A673 (cell line): ENCODE measurements around the gene VPS8. TPM values are rescaled to one million over a fixed set of nuclear protein-coding genes. Genes with fewer than 3 reads are reported as not detected.

ENCODE experiments used
- BruUV-seq: library from RNA; stranded (reverse); fragments of 400-500 nt; replicated peaks from 2 replicates; lab custom pipeline; 2021; lab: Mats Ljungman, UMichigan
- CTCF ChIA-PET: fragments of 300-600 bp; sonication (Branson Sonifier 250); formaldehyde crosslinking; loops from one replicate; lab custom pipeline; 2022; ENCODE audit warnings: antibody characterized with exemption; lab: Charles Lee
- POLR2A ChIA-PET: fragments of 300-600 bp; sonication (Branson Sonifier 250); formaldehyde crosslinking; loops from one replicate; lab custom pipeline; 2022; ENCODE audit warnings: antibody characterized with exemption; ENCODE audit not compliant: low non-redundant PET; lab: Charles Lee
- DNase-seq: peaks from one replicate; pipeline ENCODE4 v3.0.0-alpha.2; 2015; ENCODE audit warnings: low spot score
- H3K27ac ChIP-seq: fragments of 200-600 bp; sonication (generic); 2 replicates; pipeline ENCODE4 v1.5.1; 2016; ENCODE audit warnings: mixed run types, low read depth, mild to moderate bottlenecking, mixed read lengths, antibody characterized with exemption, low read length; ENCODE audit not compliant: poor library complexity, severe bottlenecking
- H3K27me3 ChIP-seq: fragments of 200-600 bp; sonication (generic); replicated peaks from 2 replicates; pipeline ENCODE4 v1.6.1; 2017; ENCODE audit warnings: mixed run types, low read depth, mild to moderate bottlenecking, mixed read lengths, antibody characterized with exemption, low read length; ENCODE audit not compliant: insufficient read depth, poor library complexity
- H3K36me3 ChIP-seq: fragments of 200-600 bp; sonication (generic); 2 replicates; pipeline ENCODE4 v1.6.1; 2016; ENCODE audit warnings: mixed run types, mild to moderate bottlenecking, mixed read lengths, antibody characterized with exemption, low read length; ENCODE audit not compliant: insufficient read depth, poor library complexity, severe bottlenecking
- H3K4me1 ChIP-seq: fragments of 200-600 bp; sonication (generic); 2 replicates; pipeline ENCODE4 v1.6.1; 2017; ENCODE audit warnings: mixed run types, mild to moderate bottlenecking, mixed read lengths, antibody characterized with exemption, low read length; ENCODE audit not compliant: insufficient read depth, poor library complexity, severe bottlenecking
- H3K4me3 ChIP-seq: fragments of 200-600 bp; sonication (generic); 2 replicates; pipeline ENCODE4 v1.5.1; 2016; ENCODE audit warnings: low read depth, mixed run types, mild to moderate bottlenecking, mixed read lengths, low read length; ENCODE audit not compliant: poor library complexity, severe bottlenecking
- H3K9me3 ChIP-seq: fragments of 200-600 bp; sonication (generic); 2 replicates; pipeline ENCODE4 v1.6.1; 2016; ENCODE audit warnings: mixed run types, low read depth, mild to moderate bottlenecking, mixed read lengths, antibody characterized with exemption, low read length; ENCODE audit not compliant: poor library complexity, severe bottlenecking
- EZH2 ChIP-seq: fragments of 200-600 bp; sonication (generic); IDR thresholded peaks from 2 replicates; pipeline ENCODE4 v1.6.1; 2017; ENCODE audit warnings: borderline replicate concordance, low read depth, mild to moderate bottlenecking, mixed read lengths, antibody characterized with exemption, low read length; ENCODE audit not compliant: poor library complexity, severe bottlenecking
- intact Hi-C: fragments of 100-400 bp; cut with micrococcal nuclease; formaldehyde crosslinking; loops from one replicate; pipeline ENCODE4 v1.10.0; 2022; ENCODE audit not compliant: unreplicated experiment
- total RNA-seq: library from RNA; stranded (reverse); gene quantifications from 2 replicates; pipeline ENCODE4 v1.2.3, GENCODE V29; 2021
- TF ChIP-seq, protein P1 (sequence below): fragments of 300-800, 200-600 bp; sonication (generic); conservative IDR thresholded peaks from 2 replicates; pipeline ENCODE4 v1.5.1; 2017; ENCODE audit warnings: low read depth, mild to moderate bottlenecking, antibody characterized with exemption, low read length, moderate library complexity, mixed read lengths

The VPS8 gene
- total RNA-seq, 1 experiment from 2014 or later = 42.3 TPM

GRCh38 chr3:184872200-184872599 lies 60.2 kb downstream of the VPS8 start:
- no TSS peak for BruUV-seq
- TF ChIP-seq, protein P1, sequence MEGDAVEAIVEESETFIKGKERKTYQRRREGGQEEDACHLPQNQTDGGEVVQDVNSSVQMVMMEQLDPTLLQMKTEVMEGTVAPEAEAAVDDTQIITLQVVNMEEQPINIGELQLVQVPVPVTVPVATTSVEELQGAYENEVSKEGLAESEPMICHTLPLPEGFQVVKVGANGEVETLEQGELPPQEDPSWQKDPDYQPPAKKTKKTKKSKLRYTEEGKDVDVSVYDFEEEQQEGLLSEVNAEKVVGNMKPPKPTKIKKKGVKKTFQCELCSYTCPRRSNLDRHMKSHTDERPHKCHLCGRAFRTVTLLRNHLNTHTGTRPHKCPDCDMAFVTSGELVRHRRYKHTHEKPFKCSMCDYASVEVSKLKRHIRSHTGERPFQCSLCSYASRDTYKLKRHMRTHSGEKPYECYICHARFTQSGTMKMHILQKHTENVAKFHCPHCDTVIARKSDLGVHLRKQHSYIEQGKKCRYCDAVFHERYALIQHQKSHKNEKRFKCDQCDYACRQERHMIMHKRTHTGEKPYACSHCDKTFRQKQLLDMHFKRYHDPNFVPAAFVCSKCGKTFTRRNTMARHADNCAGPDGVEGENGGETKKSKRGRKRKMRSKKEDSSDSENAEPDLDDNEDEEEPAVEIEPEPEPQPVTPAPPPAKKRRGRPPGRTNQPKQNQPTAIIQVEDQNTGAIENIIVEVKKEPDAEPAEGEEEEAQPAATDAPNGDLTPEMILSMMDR = no peak
- no peak for TF ChIP-seq EZH2
- DNase-seq = no peak
- Histone ChIP-seq H3K27me3 (no peaks in the 10 kb centered on the region), H3K27ac (no peak overlapping the region), H3K4me1 (no peaks in the 10 kb centered on the region), H3K9me3 (no peaks in the 10 kb centered on the region), H3K36me3 (no peaks in the 10 kb centered on the region), H3K4me3 (no peak overlapping the region)
- intact Hi-C loops = loop anchor here (10.0 kb wide), 2 partner anchors 403 to 433 kb away; no protein-coding TSS in a partner anchor
- ChIA-PET CTCF (no interaction called here), POLR2A (no interaction called here)

GRCh38 chr3:184873141-184873540 lies 61.2 kb downstream of the VPS8 start:
- no peak for TF ChIP-seq EZH2
- TF ChIP-seq, protein P1 = no peak

GRCh38 chr3:184874709-184875644 lies 63.0 kb downstream of the VPS8 start:
- CTCF ChIA-PET = interaction anchor here (0.6 to 0.7 kb wide), 2 partner anchors 44 to 302 kb away, joined by 3 to 8 read pairs; no protein-coding TSS in a partner anchor
- intact Hi-C loops = loop anchor here (2.0 to 10.0 kb wide), 3 partner anchors 302 to 430 kb away; no protein-coding TSS in a partner anchor
- Histone ChIP-seq H3K9me3 (no peaks in the 10 kb centered on the region), H3K4me1 (no peaks in the 10 kb centered on the region), H3K27me3 (no peaks in the 10 kb centered on the region), H3K27ac (no peak overlapping the region), H3K36me3 (no peaks in the 10 kb centered on the region), H3K4me3 (no peak overlapping the region)
- no TSS peak for BruUV-seq
- POLR2A ChIA-PET = interaction anchor here (0.5 kb wide), 1 partner anchor 9 kb away, joined by 4 read pairs; no protein-coding TSS in a partner anchor
- no peak for TF ChIP-seq EZH2
- TF ChIP-seq, protein P1 = peak; percentile 62
- DNase-seq = peak; percentile 47

More at GRCh38 chr3:184873141-184873540, 61.2 kb downstream of the VPS8 start:
- Histone ChIP-seq H3K27ac (no peak overlapping the region), H3K4me3 (no peak overlapping the region), H3K27me3 (no peaks in the 10 kb centered on the region), H3K36me3 (no peaks in the 10 kb centered on the region), H3K9me3 (no peaks in the 10 kb centered on the region), H3K4me1 (no peaks in the 10 kb centered on the region)
- no TSS peak for BruUV-seq
- no peak for DNase-seq
- ChIA-PET CTCF (no interaction called here), POLR2A (no interaction called here)
- intact Hi-C loops = loop anchor here (10.0 kb wide), 2 partner anchors 402 to 432 kb away; no protein-coding TSS in a partner anchor
